ENCODE results near the gene STYXL1. TPM values are rescaled to one million over a fixed set of nuclear protein-coding genes. Genes with fewer than 3 reads are reported as not detected.

STYXL1 gene
- total RNA-seq, 1 donor from 2014 or later: 45.3 TPM

DNA sequence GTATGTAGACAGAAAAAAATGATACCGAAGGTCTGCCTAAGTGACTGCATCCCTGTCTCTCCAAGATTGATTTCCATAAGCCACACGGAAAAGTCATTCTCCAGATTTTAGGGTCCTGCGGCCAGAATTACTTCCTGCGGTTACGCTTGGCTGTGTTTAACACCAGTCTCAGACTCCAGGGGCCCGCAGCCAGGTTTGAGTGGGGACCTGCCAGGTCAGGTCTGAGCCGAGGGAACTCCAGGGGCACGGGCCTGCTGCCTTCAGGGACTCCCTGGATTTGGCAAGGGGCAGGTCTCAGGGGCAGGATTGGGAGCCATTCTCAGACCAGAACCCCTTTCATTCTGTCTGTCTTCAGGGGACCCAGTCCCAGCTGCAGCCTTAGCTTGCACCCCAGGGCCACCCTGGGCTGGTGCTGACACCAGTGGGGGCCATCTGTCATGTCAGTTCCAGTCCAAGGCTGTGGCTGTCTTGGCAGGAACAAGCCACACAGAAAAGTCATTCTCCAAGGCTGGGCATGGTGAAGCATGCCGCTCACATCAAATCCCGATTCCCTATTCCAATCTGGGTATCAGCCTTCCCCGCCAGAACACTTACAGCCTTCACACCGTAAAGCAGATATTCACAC, 92.4 kb downstream of the STYXL1 start:
- no peak for DNase-seq (ENCODE audit: low read depth)
- H3K4me1 ChIP-seq (ENCODE audit: insufficient read depth, low read length): peaks cover 10% of the 10 kb centered on the region
- H3K9ac ChIP-seq (ENCODE audit: low read length): no peak overlapping the region
- Mint-ChIP-seq H3K4me3 (ENCODE audit: unreplicated experiment) (no peak overlapping the region), H3K36me3 (ENCODE audit: low read depth, unreplicated experiment) (peaks cover 22% of the 10 kb centered on the region), H3K27me3 (ENCODE audit: low read depth, unreplicated experiment) (no peaks in the 10 kb centered on the region), H3K4me1 (ENCODE audit: low read depth, unreplicated experiment) (peaks cover 8% of the 10 kb centered on the region), H3K27ac (ENCODE audit: unreplicated experiment) (no peak overlapping the region), H3K9me3 (ENCODE audit: unreplicated experiment) (no peaks in the 10 kb centered on the region)
- H3K27me3 ChIP-seq (ENCODE audit: insufficient read depth, low read length): no peaks in the 10 kb centered on the region
- H2AFZ ChIP-seq (ENCODE audit: low read depth, low read length): no peak overlapping the region
- FAIRE-seq: no peak
- peaks cover 7% of the 10 kb centered on the region for H4K20me1 ChIP-seq (ENCODE audit: insufficient read depth, low read length)
- no peak overlapping the region for H3K4me3 ChIP-seq (ENCODE audit: insufficient read depth, low read depth, low read length)
- no peaks in the 10 kb centered on the region for H3K9me3 ChIP-seq (ENCODE audit: insufficient read depth, low read depth, low read length)
- peaks cover 2% of the 10 kb centered on the region for H3K36me3 ChIP-seq (ENCODE audit: insufficient read depth, low read length)
- no peak overlapping the region for H3K27ac ChIP-seq (ENCODE audit: low read depth, low read length)
- peaks cover under 1% of the 10 kb centered on the region for H3K79me2 ChIP-seq (ENCODE audit: insufficient read depth, low read length)
- TF ChIP-seq, protein P1, sequence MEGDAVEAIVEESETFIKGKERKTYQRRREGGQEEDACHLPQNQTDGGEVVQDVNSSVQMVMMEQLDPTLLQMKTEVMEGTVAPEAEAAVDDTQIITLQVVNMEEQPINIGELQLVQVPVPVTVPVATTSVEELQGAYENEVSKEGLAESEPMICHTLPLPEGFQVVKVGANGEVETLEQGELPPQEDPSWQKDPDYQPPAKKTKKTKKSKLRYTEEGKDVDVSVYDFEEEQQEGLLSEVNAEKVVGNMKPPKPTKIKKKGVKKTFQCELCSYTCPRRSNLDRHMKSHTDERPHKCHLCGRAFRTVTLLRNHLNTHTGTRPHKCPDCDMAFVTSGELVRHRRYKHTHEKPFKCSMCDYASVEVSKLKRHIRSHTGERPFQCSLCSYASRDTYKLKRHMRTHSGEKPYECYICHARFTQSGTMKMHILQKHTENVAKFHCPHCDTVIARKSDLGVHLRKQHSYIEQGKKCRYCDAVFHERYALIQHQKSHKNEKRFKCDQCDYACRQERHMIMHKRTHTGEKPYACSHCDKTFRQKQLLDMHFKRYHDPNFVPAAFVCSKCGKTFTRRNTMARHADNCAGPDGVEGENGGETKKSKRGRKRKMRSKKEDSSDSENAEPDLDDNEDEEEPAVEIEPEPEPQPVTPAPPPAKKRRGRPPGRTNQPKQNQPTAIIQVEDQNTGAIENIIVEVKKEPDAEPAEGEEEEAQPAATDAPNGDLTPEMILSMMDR (IDR thresholded peaks at IDR 0.05; ENCODE audit: insufficient read depth, low read depth, low read length): no peak
- no peak for TF ChIP-seq EZH2 (IDR thresholded peaks at IDR 0.05; ENCODE audit: insufficient read depth, low read length)
- no peak overlapping the region for H3K4me2 ChIP-seq (ENCODE audit: low read length)

DNA sequence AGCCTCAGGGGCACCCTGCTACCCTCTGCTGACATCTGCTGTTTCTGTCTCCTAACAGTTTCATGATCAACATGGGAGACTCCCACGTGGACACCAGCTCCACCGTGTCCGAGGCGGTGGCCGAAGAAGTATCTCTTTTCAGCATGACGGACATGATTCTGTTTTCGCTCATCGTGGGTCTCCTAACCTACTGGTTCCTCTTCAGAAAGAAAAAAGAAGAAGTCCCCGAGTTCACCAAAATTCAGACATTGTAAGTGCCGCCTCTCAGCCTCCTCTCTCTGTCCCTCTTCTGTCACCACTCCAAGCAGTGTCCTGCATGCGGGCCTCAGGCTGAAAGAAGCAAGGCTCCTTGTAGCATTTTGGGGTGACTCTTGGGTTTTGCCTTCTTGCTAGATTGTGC, 93.9 kb downstream of the STYXL1 start:
- Histone ChIP-seq H3K36me3 (ENCODE audit: insufficient read depth, low read length) (peaks cover 2% of the 10 kb centered on the region), H2AFZ (ENCODE audit: low read depth, low read length) (no peak overlapping the region), H3K9me3 (ENCODE audit: insufficient read depth, low read depth, low read length) (no peaks in the 10 kb centered on the region), H3K79me2 (ENCODE audit: insufficient read depth, low read length) (peaks cover 6% of the 10 kb centered on the region), H3K27me3 (ENCODE audit: insufficient read depth, low read length) (no peaks in the 10 kb centered on the region), H3K4me2 (ENCODE audit: low read length) (no peak overlapping the region), H3K9ac (ENCODE audit: low read length) (no peak overlapping the region), H3K4me1 (ENCODE audit: insufficient read depth, low read length) (peaks cover 10% of the 10 kb centered on the region), H4K20me1 (ENCODE audit: insufficient read depth, low read length) (peaks cover 8% of the 10 kb centered on the region), H3K4me3 (ENCODE audit: insufficient read depth, low read depth, low read length) (no peak overlapping the region), H3K27ac (ENCODE audit: low read depth, low read length) (no peak overlapping the region)
- FAIRE-seq (no peak), DNase-seq (ENCODE audit: low read depth) (no peak)
- TF ChIP-seq EZH2 (IDR thresholded peaks at IDR 0.05; ENCODE audit: insufficient read depth, low read length): no peak
- TF ChIP-seq, protein P1 (IDR thresholded peaks at IDR 0.05; ENCODE audit: insufficient read depth, low read depth, low read length): no peak
- Mint-ChIP-seq H3K4me3 (ENCODE audit: unreplicated experiment) (no peak overlapping the region), H3K27me3 (ENCODE audit: low read depth, unreplicated experiment) (no peaks in the 10 kb centered on the region), H3K27ac (ENCODE audit: unreplicated experiment) (no peak overlapping the region), H3K36me3 (ENCODE audit: low read depth, unreplicated experiment) (peaks cover 23% of the 10 kb centered on the region), H3K9me3 (ENCODE audit: unreplicated experiment) (no peaks in the 10 kb centered on the region), H3K4me1 (ENCODE audit: low read depth, unreplicated experiment) (peaks cover 8% of the 10 kb centered on the region)

DNA sequence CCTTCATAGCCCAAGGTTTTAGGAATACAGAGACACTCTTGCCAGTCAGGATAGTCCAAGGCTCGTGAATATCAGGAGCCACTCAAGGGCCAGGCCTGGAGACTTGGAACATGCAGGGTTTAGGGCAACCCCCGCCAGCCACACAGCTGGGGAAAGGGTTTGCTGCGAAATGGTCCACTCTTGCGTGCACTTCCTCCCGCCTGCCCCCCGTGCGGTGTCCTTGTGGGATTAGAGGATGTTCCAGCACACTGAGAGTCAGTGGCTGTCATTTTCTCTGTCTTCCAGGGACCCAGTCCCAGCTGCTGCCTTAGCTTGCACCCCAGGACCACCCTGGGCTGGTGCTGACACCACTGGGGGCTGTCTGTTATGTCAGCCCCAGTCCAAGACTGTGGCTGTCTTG, 94.4 kb downstream of the STYXL1 start:
- peaks cover 13% of the 10 kb centered on the region for H4K20me1 ChIP-seq (ENCODE audit: insufficient read depth, low read length)
- Mint-ChIP-seq H3K4me1 (ENCODE audit: low read depth, unreplicated experiment) (peaks cover 8% of the 10 kb centered on the region), H3K27ac (ENCODE audit: unreplicated experiment) (no peak overlapping the region), H3K27me3 (ENCODE audit: low read depth, unreplicated experiment) (no peaks in the 10 kb centered on the region), H3K36me3 (ENCODE audit: low read depth, unreplicated experiment) (peaks cover 23% of the 10 kb centered on the region), H3K9me3 (ENCODE audit: unreplicated experiment) (no peaks in the 10 kb centered on the region), H3K4me3 (ENCODE audit: unreplicated experiment) (no peak overlapping the region)
- no peak overlapping the region for H3K27ac ChIP-seq (ENCODE audit: low read depth, low read length)
- no peak overlapping the region for H3K4me3 ChIP-seq (ENCODE audit: insufficient read depth, low read depth, low read length)
- H3K79me2 ChIP-seq (ENCODE audit: insufficient read depth, low read length): peaks cover 6% of the 10 kb centered on the region
- no peaks in the 10 kb centered on the region for H3K27me3 ChIP-seq (ENCODE audit: insufficient read depth, low read length)
- H3K36me3 ChIP-seq (ENCODE audit: insufficient read depth, low read length): peaks cover 2% of the 10 kb centered on the region
- no peak overlapping the region for H2AFZ ChIP-seq (ENCODE audit: low read depth, low read length)
- peaks cover 10% of the 10 kb centered on the region for H3K4me1 ChIP-seq (ENCODE audit: insufficient read depth, low read length)
- H3K9ac ChIP-seq (ENCODE audit: low read length): no peak overlapping the region
- FAIRE-seq (no peak), DNase-seq (ENCODE audit: low read depth) (no peak)
- no peak overlapping the region for H3K4me2 ChIP-seq (ENCODE audit: low read length)
- TF ChIP-seq EZH2 (IDR thresholded peaks at IDR 0.05; ENCODE audit: insufficient read depth, low read length): no peak
- TF ChIP-seq, protein P1 (IDR thresholded peaks at IDR 0.05; ENCODE audit: insufficient read depth, low read depth, low read length): no peak
- H3K9me3 ChIP-seq (ENCODE audit: insufficient read depth, low read depth, low read length): no peaks in the 10 kb centered on the region

Measured in astrocyte (in vitro differentiated cells and primary cell).